Activated T-cell treated with anti-CD3 and anti-CD28 coated beads for 1 hour (primary cell): ENCODE data around the gene PLXNA4.
"Not testable (repeated sequence)": the region's sequence is repeated elsewhere in the genome, so short reads cannot be mapped to it uniquely, and the experiment has no call there.

Source experiments
- DNase-seq: peaks from one replicate; pipeline ENCODE4 v3.0.0-alpha.2; 2020; ENCODE audit warnings: low read depth

Gene PLXNA4

GRCh38 chr7:132200141-132200540 is 376.1 kb downstream of the PLXNA4 start:
- no peak for DNase-seq

DNA sequence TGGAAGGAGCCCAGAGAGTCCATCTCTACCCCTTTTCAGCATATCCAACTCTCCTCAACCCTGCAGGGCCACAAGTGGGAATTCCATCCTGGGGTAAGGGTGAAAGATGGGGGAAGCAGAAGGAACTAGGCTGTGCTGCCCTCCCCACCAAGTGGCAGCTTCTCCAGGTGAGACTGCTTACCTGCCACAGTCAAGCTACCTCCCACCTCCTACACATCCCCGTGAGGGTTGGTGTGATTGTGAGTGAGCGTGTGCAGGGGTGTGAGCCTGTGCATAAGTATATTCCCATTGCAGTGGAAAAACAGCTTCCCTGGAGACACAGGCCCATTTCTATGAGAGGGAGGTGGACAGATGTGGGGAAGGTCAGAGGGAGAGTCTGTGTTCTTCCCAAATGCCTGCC is 376.6 kb downstream of the PLXNA4 start:
- no peak for DNase-seq

DNA sequence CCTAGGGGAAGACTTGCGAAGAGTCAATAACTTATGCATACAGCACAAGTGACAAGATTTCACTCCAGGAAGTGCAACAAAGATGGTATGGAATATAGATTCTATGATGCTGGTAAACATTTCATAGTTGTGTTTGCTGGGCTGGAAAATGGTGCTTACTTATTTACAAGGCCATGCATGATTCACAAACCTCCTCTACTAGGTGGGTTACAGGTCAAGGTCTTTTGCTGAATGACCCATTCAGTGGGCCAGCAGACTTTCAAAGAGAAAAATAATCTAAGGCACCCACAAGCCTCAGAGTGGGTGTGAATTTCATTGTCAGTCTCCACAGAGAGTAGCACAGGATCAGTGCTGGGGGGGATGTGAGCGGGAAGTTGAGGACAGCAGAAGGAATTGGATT is 378.5 kb downstream of the PLXNA4 start:
- DNase-seq, result no peak

DNA sequence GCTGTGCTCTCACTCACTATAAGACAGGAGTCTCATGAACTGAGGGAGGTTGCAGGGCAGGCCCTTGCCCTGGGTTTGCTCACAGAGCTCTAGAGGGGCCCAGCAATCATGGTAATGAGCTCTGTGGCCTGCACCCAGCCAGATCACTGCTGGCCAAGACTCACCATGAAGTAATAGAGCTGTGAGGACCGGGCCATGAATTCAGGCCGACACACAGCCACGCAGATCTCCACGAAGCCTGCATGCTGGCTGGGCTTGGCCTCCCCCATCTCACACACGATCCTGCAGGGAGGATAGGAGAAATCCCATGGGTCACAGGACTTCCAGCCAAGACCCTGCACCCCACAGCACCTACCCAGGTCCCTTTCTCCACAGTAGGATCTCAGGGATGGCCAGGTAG is 382.4 kb downstream of the PLXNA4 start:
- no peak for DNase-seq

GRCh38 chr7:132192809-132193208 is 383.5 kb downstream of the PLXNA4 start:
- DNase-seq, result no peak

GRCh38 chr7:132191418-132191817 is 384.9 kb downstream of the PLXNA4 start:
- DNase-seq, result no peak

DNA sequence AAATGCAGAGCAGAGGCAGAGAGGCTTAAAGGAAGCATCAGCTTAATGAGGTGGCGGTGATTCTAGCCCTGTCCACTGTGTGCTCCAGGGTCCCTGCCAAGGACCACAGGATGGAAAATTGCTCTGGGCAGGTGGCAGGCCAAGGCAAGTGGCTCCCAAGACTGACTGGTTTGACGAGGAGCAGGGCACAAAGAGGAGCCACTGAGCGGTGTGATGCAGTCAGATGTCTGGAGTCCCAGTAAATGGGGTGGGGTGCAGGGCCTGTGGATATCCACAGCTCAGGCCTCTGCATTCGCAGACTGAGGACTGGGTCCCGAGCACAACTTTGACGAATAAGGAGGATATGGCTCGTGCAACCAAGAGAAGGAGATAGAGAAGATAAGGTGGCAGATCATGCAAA is 385.6 kb downstream of the PLXNA4 start:
- DNase-seq, result no peak

GRCh38 chr7:132189881-132190280 is 386.4 kb downstream of the PLXNA4 start:
- no peak for DNase-seq

GRCh38 chr7:132187869-132188789 is 388.1 kb downstream of the PLXNA4 start:
- no peak for DNase-seq

DNA sequence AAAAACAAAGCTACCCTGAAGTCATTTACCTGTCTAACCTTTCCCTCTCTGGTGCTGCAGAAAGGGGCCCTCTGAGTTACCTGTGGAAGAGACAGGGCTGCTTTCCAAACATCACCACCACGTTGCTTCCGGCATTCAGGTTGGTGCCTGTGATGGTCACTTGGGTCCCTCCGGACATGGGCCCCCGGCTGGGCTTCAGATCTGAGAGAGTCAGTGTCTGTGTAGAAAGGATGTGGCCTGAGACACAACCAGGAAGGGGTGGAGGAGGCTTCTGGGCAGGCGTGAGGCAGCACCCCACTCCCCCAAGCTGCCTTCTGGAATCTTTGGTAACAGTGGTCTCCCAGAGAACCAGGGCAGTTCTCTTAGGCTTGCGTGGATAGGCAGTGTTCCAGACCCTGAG is 388.9 kb downstream of the PLXNA4 start:
- no peak for DNase-seq

DNA sequence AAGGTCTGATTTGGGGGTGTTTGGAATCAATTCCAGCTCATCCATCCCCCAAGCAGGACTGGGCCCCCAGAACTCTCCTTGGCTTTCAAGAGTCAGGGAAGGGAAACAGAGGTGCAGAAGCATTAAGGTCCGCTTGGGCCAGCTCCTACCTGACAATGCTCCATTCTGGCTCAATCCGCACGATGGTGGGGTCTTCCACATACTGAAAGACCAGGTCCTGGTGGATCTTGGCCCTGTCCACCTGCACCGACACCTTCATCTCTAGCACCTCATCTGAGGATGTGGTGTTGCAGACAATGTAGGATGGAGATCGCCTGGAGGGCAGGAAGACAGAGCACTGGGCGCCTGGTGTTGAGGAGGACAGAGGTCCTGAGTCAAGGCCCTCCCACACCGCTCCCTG is 391.1 kb downstream of the PLXNA4 start:
- DNase-seq, result no peak

DNA sequence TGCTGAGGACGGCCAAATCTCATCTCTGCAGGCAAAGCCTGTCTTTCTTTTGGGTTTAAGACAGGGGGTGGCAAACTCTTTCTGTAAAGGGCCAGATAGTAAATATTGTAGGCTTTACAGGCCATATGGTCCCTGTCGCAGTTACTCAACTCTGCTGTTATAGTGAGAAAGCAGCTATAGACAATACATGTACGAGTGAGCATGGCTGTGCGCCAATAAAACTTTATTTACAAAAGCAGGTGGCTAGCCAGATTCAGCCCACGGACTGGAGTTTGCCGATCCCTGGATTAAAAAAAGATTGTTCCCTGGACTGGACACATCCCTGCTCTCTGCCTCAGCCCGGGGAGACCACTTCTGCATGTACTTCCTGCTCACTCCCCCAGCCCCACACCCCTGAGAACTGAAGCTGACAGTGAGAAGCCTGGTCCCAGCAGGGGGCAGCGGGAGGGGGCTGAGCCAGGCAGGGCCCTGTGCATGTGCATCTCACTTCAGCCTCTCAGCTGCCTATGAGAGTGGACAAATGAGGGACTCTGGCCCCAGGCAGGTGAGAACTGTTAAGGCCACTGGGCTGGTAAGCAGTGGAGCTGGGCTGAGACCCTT is 392.4 kb downstream of the PLXNA4 start:
- no peak for DNase-seq

DNA sequence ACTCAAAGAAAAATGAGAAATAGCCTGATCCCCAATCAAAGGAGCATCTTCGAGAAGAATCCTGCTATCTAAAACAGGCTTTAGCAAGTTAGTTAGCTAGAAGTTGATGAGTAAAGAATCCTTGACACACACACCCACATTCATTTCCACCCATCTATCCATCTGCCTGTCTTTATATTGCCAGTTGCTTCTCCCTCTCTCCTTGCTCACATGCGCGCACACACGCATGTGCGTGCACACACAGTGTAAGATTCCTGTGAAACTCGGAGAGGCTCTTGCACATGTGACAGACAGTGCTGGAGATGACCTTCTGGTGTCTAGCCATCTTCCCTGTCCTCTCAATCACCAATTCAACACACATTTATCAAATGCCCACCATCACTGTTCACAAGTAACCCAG is 393.3 kb downstream of the PLXNA4 start:
- no peak for DNase-seq

DNA sequence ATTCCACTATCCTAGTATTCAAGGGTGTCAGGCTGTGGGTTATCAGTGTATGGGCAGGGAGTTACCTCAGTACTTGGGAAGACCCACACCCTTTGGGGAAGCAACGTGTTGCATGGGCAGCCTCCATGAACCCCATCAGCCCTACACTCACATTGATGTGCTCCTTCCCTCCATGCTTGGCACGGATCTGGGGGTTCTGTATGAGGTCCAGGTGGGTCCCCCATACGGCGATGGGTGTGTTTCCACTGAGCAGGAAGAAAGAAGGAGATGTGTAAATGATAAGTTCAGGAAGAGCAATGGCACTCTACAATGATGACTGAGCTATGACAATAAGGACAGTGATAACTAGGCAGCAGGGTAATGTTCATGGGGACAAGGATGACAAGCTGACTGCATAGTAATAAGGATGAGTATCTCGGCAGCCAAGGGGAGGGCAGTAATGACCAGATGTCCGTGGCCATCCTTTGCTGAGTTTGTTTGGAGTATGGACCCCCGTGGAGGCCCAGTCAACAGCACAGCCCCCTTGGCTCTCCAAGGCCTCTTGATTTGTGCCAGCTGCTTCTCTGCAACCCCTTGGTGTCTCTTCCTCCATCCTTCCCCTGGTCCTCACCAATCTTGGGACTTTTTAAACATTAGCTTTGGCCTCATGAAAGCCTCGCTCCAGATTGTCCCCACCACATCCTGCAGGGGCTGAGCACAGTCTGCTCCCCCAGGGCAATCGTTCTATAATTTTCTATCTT is 394.2 kb downstream of the PLXNA4 start:
- no peak for DNase-seq

GRCh38 chr7:132181371-132181770 is 394.9 kb downstream of the PLXNA4 start:
- DNase-seq, result no peak

DNA sequence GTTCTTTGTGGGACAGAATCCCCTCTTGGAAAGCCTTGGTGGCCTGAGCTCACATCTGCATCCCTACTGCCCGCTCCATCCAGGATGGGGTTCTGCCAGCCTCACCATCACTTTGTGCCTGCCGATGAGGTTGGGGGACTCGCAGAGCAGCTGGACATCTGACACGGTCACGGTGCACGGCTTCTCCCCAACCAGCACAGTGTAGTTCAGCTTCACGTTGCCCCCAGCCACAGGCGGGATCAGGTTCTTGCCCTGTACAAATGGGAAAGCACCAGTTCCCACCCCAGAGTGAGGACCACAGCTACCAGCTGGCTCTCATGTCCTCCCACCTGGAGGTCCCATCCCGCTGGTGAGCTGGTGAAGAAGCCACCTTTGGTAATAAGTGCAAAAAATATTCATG is 395.8 kb downstream of the PLXNA4 start:
- DNase-seq, result no peak

DNA sequence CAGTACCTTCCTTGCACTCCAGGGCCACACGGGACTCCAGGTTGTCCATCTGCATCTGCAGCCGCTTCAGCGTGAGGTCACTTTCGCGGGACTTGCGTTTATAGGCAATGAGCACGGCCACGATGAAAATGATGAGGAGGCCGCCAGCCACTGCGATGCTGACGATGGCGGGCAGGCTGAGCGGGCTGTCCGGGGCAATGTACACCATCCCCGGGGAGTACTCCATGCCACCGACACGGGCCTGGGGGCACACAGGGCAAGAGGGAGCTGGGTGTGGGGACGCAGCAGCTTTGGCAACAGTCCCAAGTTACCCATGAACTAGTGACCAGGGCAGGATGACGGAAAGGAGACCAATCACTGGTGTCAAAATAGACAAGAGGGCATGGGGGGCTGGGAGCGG is 396.6 kb downstream of the PLXNA4 start:
- no peak for DNase-seq

- DNase-seq, result no peak
Measured at GRCh38 chr7:132179080-132179430, 397.2 kb downstream of the PLXNA4 start.

GRCh38 chr7:132178402-132179079 is 397.7 kb downstream of the PLXNA4 start:
- DNase-seq, result not testable (repeated sequence)

DNA sequence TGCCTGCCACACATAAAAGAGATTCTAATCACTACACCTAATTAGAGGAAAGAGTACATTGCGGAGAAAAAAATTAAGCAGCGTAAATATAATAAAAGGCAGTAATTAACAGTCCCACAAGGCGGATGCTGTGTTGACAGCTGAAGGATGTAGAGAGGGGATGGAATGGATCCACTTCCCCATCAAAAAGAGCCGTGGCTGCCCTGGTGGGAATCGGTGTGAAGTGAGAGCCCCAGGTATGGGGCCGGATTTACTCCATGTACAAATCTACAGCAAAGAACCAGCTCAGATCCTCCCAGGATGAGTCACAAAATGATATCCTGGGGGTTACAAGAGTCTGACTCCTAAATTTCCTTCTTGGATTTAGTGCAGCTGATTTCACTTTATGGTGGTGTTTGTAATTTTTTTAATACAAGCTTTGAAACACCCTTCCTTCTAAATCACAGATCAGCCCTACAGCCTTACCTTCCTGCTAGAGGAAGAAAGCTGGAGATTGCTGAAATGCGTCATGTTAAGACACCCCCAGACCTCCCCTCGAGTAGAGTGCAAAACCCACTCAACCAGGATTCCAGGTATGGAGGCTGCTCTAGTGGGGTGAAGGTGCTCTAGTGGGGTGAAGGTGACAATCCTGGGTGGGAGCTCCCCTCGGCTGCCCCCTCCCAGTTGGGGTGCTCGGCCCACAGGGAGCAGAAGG is 398.4 kb downstream of the PLXNA4 start:
- no peak for DNase-seq

DNA sequence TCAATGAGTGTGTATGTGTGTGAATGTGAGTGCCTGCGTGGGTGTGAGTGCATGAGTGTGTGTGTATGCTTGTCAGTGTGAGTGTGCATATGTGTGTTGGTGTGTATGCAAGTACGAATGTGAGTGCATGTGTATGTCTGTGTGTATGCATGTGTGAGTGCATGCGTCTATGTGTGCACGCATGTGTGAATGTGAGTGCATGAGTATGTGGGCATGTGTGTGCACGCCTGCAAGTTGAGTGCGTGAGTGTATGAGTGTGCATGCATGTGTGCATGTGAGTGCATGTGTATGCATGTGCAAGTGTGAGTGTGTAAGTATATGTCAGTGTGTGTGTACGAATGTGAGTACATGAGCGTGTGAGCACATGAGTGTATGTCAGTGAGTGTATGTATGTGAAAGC is 399.6 kb downstream of the PLXNA4 start:
- DNase-seq, result no peak

GRCh38 chr7:132171130-132171576 is 405.1 kb downstream of the PLXNA4 start:
- DNase-seq, result no peak
